ENCODE results near the gene ZNF730.
"Not testable (repeated sequence)": the region's sequence is repeated elsewhere in the genome, so short reads cannot be mapped to it uniquely, and the experiment has no call there.

Gene ZNF730

DNA sequence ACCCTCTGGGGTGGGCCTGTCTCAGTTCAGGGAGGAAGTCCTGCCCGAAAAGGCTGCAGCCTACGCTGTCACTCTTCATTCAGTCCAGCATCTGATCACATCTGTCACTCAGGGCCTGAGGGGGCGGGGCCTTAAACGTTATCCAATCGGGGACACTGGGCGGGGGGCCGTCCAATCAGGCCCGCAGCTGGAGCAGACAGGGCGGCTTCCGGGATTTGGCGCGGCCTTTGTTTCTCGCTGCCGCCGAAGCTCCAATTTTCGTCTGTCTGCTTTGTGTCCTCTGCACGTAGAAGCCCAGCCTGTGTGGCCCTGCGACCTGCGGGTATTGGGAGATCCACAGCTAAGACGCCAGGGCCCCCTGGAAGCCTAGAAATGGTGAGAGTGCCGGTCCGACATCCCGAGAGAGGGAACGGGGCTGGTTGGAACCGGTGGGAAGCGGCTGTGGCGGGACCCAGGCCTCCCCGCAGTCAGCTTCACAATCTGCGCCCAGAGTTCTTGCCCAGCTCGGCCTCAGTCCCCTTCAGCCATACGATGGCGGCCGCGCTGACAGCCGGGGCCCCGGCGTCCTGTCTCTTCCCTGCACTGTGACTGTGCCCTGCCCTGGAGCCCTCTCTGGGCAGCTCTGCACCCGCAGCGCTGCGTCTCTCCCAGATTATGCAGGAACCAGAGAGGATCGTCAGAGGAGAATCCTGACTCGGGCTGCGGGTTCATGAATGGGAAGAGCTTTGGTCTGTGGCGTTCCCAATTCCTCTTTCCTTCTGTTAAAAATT, at the start of gene ZNF730:
Gene ZNF730 (plus strand): TSS at position 224 of the 770 bp plus-strand sequence. CDS start 149 bp downstream, at position 373.
- no peak for DNase-seq

DNA sequence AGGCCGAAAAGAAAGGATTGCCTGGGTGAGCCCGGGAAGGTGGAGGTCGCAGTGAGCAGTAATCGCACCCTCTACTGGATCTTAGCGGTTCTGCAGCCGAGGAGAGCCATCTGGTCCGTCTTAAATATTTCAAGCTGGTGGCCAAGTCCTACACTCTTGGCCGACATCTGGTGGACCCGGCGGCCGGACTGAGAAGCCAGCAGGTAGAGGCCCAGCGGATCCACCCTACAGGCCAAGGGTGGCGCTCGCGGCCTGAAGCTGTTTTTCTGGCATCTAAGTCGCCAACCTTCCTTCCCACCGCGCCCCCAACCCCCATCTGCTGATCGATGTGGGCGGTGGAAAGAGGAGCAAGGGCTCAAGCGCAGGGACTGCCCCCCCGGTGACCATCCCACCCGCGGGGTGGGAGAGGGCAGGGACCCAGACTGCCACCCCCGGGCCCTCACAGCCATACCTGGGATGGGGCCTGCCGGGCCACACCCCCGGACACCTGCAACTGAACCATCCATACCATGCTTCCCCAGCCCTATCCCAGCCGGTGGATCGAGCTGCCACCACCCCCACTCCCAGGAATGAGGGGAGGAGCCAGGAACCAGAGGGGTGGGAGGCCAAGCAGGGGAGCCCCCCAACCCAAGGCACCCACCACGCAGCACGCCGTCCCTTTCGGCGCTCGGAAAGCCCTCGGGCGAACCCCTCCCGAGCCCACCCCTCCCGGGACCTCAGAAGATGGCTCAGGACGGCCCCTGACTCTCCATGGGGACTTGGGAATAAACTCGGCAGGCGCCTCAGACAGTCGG, 46.3 kb upstream of the ZNF730 start:
- no peak for DNase-seq

DNA sequence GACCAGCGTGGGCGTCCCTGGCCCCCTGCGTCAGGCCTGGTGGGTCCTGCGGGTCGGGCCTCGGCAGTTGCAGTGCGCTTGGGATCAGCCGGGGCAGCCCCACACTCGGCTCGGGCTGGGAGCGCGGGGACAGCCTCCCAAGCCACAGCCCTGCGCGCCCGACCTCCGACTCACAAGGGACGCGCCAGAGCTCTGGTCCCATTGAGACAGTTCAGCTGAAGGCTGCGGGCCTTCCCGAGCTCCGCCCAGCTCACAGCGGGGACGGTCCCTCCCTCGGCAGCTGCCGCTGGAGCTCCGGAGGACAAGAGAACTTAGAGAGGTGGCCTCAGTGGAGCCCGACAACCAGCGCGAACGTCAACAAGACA, 45.7 kb upstream of the ZNF730 start:
- no peak for DNase-seq

DNA sequence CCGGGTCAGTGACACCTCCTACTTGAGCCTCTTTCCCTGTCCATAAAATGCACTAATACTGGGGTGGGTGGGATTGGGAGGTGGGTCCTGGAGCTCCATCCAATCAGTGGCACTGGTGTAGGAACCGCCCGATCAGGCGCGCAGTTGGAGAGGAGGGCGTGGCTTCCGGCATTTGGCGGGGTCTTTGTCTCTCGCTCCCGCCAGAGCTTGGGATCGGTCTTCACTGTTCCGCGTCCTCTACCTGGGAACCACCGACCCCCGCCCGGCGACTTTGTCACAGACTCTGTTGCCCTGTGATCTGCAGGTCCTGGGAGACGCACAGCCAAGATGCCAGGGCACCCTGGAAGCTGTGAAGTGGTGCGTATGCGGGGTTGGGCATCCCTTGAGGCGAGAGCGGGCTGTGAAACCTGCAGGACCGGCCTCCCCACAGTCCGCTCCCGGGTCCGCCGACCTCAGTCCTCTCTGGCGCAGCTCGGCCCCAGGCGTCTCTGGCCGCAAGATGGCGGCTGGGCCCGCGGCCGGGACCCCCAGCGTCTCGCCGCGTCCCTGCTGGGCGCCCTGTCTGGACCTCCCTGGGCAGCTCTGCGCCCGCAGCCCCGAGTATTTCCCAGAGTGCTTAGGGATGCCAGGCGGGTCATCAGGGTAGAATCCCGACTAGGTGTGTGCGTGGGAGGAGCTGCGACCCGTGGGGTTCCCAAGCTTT, 41.6 kb upstream of the ZNF730 start:
- DNase-seq = no peak

DNA sequence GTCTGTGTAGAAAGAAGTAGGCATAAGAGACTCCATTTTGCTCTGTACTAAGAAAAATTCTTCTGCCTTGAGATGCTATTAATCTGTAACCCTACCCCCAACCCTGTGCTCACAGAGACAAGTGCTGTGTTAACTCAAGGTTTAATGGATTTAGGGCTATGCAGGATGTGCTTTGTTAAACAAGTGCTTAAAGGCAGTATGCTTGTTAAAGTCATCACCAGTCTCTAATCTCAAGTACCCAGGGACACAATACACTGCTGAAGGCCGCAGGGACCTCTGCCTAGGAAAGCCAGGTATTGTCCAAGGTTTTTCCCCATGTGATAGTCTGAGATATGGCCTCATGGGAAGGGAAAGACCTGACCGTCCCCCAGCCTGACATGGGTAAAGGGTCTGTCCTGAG, 39.0 kb upstream of the ZNF730 start:
- DNase-seq = not testable (repeated sequence)

DNA sequence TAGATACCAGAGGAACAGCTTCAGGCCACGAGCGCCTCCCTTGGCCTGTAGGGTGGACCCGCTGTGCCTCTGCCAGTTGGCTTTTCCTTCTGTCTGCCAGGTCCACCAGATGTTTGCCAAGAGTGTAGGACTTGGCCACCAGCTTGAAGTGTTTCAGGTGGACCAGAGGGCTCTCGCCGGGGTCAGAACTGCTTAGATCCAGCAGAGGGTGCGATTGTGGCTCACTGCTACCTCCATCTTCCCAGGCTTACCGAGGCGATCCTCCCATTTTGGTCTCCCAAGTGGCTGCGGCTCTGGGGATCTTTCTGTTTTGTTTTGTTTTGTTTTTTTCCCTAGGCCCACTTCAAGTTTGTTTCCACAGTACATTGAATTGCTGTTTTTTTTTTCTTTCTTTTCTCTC, 23.0 kb upstream of the ZNF730 start:
- no peak for DNase-seq

DNA sequence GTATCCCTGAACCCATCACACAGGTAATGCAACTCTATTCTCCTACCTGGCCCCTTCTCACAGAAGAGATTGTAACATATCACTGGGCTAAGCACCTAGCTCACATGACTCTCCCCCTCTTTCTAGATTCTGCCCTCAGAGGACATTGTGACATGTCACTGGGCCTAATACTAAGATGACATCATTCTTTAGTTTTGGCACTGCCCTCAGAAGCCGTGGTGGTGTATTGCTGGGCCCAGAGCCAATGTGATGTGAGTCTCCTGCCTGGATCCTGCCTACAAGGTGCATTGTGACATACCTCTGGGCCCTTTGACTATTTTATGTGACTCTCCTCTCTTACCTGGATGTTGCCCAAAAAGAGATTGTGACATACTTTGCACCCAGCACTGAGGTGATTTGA, 21.4 kb upstream of the ZNF730 start:
- DNase-seq = no peak

DNA sequence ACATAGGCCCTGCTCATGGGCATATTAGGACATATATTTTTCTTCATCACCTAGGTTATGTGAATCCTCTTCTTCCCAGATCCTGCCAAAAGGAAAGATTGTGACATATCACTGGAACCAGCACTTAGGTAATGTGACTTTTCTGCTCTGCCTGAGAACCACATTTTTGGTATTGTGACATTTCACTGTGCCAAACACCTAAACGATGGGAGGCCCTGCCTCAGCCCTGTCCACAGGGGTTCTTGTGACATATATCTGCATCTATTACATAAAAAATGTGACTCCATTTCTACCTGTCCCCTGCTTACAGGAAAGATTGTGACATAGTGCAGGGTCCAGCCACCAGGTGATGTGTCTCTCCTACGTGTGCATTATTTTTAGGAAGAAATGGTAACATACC, 18.5 kb upstream of the ZNF730 start:
- no peak for DNase-seq

DNA sequence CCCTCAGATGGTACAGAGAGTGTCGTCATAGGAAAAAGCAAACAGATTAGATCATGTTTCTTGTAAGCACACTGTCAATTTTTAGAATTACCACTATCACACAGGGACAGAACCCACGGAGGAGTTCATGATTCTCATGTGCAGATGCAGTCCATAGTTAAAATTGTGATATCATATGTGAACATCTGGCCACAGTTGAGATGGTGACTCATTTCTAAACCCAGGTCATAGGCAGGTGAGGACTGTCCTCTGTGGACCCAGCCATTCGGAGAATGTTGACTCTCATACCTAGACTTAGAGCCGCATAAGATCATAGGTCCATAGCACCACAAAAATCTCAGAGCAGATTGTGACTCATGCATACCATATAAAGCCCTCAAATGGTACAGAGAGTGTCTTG, 17.8 kb upstream of the ZNF730 start:
- no peak for DNase-seq

DNA sequence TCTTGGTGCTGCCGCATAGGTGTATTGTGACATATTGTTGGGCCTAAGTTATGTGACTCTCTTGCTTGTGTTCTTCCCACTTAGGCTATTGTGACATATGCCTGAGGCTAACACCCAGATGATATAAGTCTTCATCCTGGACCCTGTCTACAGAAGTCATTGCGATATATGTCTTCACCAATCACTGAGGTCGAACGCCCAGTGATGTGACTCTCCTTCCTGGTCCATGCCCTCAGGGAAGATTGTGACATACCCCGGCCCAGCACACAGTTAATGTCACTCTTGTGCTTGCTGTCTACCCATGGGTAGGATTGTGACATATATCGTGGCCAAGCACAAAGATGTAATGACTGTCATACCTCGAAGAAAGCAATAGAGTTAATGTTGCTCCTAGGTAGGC, 16.9 kb upstream of the ZNF730 start:
- no peak for DNase-seq

DNA sequence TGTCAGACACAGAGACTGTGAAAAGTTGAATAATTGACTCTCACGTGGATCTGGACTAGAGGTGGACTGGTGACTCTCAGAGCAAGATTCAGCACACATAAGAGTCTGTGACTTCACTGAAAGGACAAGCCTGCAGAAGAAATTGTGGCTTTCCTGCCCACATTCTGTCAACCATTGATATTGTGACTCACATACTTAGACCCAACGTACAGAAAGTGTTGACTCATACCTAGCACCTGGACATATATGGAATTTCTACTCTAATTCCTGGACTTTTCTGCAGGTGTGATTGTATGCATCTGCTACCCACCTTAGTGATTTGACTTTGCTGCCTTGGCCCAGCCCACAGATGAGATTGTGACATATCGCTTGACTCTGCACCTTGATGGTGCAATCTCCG, 15.6 kb upstream of the ZNF730 start:
- DNase-seq = no peak

DNA sequence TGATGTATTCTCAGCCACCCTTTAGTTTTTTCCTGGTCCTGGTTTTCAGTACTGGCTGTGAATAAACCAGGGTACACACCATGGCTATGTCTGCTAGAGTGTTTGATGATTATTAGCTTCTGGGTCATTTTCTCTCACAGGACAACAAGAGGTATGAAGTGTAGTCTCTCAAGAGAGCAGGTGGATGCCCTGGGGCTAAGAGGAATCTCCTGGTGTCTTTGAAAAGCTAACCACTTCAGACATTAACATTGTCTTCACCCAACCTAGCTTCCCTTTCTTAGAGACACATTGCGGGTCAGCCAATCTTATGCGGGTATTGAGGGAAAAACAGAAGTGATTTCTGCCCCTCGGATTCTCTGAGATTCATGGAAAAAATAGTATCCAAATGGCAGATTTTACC, 1.6 kb downstream of the ZNF730 start:
- no peak for DNase-seq

DNA sequence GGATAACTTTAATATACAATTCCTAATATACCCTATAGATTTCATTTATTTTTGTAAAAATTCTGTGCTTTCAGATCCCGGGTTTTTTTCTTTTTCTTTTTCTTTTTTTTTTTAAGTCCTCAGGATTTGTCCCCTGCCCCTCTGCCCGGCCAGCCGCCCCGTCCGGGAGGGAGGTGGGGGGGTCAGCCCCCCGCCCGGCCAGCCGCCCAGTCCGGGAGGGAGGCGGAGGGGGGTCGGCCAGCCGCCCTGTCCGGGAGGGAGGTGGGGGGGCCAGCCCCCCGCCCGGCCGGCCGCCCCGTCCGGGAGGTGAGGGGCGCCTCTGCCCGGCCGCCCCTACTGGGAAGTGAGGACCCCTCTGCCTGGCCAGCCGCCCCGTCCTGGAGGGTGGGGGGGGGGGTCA, 17.4 kb downstream of the ZNF730 start:
- not testable (repeated sequence) for DNase-seq

DNA sequence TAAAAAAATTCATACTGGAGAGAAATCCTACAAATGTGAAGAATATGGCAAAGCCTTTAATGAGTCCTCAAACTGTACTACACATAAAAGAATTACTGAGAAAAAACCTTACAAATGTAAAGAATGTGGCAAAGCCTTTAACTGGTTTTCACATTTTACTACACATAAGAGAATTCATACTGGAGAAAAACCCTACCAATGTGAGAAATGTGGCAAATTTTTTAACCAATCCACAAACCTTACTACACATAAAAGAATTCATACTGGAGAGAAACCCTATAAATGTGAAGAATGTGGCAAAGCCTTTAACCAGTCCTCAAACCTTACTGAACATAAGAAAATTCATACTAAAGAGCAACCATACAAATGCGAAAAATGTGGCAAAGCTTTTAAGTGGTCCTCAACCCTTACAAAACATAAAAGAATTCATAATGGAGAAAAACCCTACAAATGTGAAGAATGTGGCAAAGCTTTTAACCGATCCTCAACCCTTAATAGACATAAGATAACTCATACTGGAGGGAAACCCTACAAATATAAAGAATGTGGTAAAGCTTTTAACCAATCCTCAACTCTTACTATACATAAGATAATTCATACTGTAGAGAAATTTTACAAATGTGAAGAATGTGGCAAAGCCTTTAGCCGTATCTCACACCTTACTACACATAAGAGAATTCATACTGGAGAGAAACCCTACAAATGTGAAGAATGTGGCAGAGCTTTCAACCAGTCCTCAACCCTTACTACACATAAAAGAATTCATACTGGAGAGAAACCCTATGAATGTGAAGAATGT, 29.0 kb downstream of the ZNF730 start:
- no peak for DNase-seq

DNA sequence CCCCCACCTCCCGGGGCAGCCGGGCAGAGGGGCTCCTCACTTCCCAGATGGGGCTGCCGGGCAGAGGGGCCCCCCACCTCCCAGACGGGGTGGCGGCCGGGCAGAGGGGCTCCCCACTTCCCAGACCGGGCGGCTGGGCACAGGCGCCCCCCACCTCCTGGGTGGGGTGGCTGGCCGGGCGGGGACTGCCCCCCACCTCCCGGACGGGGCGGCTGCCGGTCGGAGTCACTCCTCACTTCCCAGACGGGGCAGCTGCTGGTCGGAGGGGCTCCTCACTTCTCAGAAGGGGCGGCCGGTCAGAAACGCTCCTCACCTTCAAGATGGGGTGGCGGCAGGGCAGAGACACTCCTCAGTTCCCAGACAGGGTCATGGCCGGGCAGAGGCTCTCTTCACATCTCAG, 43.9 kb downstream of the ZNF730 start:
- no peak for DNase-seq

DNA sequence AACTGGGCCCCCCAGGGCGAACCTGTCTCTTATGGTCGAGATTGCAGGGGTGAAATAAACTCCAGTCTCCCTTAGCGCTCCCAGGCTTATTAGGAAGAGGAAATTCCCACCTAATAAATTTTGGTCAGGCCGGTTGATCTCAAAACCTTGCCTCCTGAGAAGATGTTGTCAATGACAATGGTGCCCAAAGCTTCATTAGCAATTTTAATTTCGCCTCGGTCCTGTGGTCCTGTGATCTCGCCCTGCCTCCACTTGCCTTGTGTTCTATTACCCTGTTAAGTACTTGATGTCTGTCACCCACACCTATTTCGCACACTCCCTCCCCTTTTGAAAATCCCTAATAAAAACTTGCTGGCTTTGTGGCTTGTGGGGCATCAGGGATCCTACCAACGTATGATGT, 51.5 kb downstream of the ZNF730 start:
- DNase-seq = not testable (repeated sequence)

DNA sequence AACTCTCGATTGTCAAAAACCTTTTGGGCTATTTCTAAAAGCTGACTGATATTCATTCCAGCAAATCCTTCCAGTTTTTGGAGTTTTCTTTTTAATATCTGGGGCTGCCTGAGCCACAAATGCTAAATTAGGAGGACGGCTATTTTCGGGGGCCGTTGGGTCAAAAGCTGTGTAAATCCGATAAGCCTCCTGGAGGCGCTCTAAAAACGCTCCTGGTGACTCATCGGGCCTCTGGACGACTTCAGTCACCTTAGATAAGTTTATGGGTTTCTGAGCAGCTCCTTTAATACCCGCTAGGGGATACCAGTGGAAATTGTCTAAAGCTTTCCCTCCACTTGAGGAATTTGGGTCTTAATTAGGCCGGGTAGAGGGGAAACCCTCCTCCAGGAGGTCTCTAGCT, 66.4 kb downstream of the ZNF730 start:
- no peak for DNase-seq

DNA sequence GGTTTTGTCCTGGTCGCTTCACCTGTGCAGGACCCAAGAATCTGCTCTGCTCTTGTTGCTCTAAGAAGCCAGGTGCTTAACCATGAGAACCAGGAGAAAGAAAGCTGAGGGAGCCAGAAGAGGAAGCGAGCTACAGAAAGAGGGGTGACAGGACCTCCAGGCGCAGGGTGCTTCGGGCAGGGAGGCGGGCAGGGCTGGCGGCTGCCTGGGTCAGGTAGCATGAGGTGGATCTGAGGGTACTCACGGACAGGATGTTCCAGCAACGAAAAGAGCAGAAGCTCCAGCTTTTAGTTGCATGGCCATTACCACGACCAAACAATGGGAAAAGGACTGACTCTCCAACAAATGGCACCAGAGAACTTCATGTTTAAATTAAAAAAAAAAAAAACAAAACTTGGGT, 73.5 kb downstream of the ZNF730 start:
- no peak for DNase-seq
